K562 (cell line): ENCODE results near the gene PHACTR3.

Source experiments
- CHD1 ChIP-seq: fragments of 200-600 bp; sonication (generic); IDR thresholded peaks from one replicate; pipeline ENCODE4 v1.6.1; 2012; ENCODE audit warnings: mild to moderate bottlenecking, moderate library complexity, low read length, inconsistent platforms
- CREBBP ChIP-seq: IDR thresholded peaks from one replicate; pipeline ENCODE4 v1.6.1; 2012; ENCODE audit warnings: low read depth, mild to moderate bottlenecking, control low read depth, inconsistent platforms, low read length
- CTCF ChIP-seq, 3 experiments: IDR thresholded peaks in 2 of 3; conservative IDR thresholded peaks in 1 of 3; 2 replicates each; pipeline ENCODE4 v1.5.1; 2011 to 2012; ENCODE audit warnings: low read length in 3 of 3, mild to moderate bottlenecking in 3 of 3, control low read depth in 2 of 3, improper control_type of control experiment in 1 of 3, inconsistent platforms in 1 of 3, low read depth in 1 of 3, mixed read lengths in 1 of 3, moderate library complexity in 1 of 3; ENCODE audit not compliant: insufficient read depth in 2 of 3
- E2F4 ChIP-seq: sonication (generic); formaldehyde crosslinking; IDR thresholded peaks from 2 replicates; pipeline ENCODE4 v1.8.0; 2022; ENCODE audit warnings: mild to moderate bottlenecking, low read depth, missing genetic modification reagents
- HCFC1 ChIP-seq: IDR thresholded peaks from 2 replicates; pipeline ENCODE4 v1.6.1; 2012; ENCODE audit warnings: low read depth, low read length, improper control_type of control experiment
- NCOA1 ChIP-seq: fragments of 450-650 bp; IDR thresholded peaks from 2 replicates; pipeline ENCODE4 v1.6.1; 2016; ENCODE audit warnings: low read depth
- NFRKB ChIP-seq: fragments of 450-650 bp; IDR thresholded peaks from 2 replicates; pipeline ENCODE4 v1.6.1; 2016; ENCODE audit warnings: low read depth
- POLR2A ChIP-seq: fragments of 450-650 bp; conservative IDR thresholded peaks from 2 replicates; pipeline ENCODE4 v1.6.1; 2016
- PURB ChIP-seq: sonication (generic); formaldehyde crosslinking; IDR thresholded peaks from 2 replicates; pipeline ENCODE4 v1.9.0; 2021; ENCODE audit warnings: low read depth, mild to moderate bottlenecking, missing genetic modification reagents
- RCOR1 ChIP-seq, 2 experiments: IDR thresholded peaks; 2 replicates each; pipeline ENCODE4 v1.6.1; 2012; ENCODE audit warnings: low read depth in 2 of 2, low read length in 2 of 2, borderline replicate concordance in 1 of 2, improper control_type of control experiment in 1 of 2
- ZBTB1 ChIP-seq: sonication (generic); formaldehyde crosslinking; IDR thresholded peaks from 2 replicates; pipeline ENCODE4 v1.8.1; 2023; ENCODE audit warnings: missing genetic modification reagents, low read depth, mild to moderate bottlenecking, borderline replicate concordance
- ZNF274 ChIP-seq: IDR thresholded peaks from 2 replicates; pipeline ENCODE4 v1.6.1; 2011; ENCODE audit warnings: low read depth, mild to moderate bottlenecking, low read length, moderate library complexity, borderline replicate concordance

GRCh38 chr20:59709636-59710035, 105.3 kb downstream of the PHACTR3 start:
- TF ChIP-seq ZBTB1, result no peak
- TF ChIP-seq CREBBP, result no peak
- no peak for TF ChIP-seq CHD1
- no peak for TF ChIP-seq PURB (CRISPR knock-in tag)
- TF ChIP-seq CTCF (IDR thresholded peaks at IDR 0.05 in 2 of 3, conservative IDR thresholded peaks at IDR 0.05 in 1 of 3; ENCODE audit: insufficient read depth in 2 of 3, low read depth in 1 of 3, low read length in 3 of 3), result no peak
- no peak for TF ChIP-seq POLR2A
- TF ChIP-seq E2F4, result no peak
- TF ChIP-seq HCFC1, result no peak
- TF ChIP-seq RCOR1 (IDR thresholded peaks at IDR 0.05; ENCODE audit: borderline replicate concordance in 1 of 2, low read depth in 2 of 2, low read length in 2 of 2), result no peak
- TF ChIP-seq ZNF274, result no peak
- TF ChIP-seq NFRKB, result no peak
- no peak for TF ChIP-seq NCOA1
